ENCODE measurements around the gene CXorf38.

CXorf38 gene, protein sequence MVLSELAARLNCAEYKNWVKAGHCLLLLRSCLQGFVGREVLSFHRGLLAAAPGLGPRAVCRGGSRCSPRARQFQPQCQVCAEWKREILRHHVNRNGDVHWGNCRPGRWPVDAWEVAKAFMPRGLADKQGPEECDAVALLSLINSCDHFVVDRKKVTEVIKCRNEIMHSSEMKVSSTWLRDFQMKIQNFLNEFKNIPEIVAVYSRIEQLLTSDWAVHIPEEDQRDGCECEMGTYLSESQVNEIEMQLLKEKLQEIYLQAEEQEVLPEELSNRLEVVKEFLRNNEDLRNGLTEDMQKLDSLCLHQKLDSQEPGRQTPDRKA

DNA sequence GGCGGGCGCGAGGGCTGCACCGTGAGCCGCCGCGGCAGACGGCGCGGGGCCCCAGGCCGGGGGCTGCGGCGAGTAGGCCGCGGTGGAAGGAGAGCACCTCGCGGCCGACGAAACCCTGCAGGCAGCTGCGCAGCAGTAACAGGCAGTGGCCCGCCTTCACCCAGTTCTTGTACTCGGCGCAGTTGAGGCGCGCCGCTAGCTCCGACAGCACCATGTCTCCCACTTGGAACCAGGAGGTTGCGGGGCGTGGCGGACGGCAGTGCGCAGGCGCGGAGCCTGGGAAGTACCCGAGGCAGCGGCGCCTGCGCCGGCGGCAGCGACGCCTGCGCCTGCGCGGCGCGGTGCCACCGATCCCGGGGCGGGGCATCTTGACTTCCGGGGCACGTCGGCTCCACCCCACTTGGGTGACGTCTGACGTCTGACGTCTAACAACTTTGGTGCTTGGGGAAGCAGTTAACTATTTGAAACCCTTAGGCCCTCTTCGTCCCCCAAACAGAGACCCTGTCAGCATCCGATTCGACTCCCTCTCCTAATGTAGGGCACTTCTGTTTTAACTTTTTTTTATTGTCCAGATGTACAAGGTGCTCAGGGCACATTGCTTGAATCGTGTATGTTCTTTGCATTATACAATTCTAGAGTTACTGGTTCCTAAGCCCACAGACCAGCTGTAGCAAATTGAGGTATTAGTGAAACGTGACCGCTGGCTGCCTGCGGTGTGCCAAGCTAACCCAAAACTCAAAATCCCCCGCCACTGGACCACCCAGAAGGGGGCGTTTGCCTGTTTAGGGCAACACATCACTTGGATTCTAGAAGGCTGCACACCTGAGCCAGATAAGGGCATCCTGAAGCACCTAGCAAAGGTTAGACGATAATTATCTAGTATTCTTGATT lies at the start of gene CXorf38:
CXorf38 (minus strand) TSS at position 255 of the 891 bp plus-strand sequence; CDS start at position 214, 41 bp downstream.
- in situ Hi-C loops (cut with HindIII; ENCODE audit: low sequenced_read_pairs), result no loop called here

DNA sequence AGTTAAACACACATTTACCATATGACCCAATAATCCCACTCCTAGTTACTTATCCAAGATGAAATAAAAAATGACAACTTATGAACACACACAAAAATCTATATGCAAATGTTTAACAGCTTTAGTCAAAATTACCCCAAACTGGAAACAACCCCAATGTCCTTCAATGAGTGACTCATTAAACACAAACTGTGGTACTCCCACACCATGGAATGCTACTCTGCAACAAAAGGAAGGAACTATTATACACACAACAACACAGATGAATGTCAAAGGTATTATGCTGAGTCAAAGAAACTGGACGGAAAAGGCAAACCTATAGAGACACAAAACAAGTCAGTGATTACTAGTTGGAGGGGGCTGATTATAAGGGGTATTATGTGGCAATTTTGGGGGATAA lies 47.4 kb upstream of the CXorf38 start:
- in situ Hi-C loops (cut with HindIII; ENCODE audit: low sequenced_read_pairs), result no loop called here

DNA sequence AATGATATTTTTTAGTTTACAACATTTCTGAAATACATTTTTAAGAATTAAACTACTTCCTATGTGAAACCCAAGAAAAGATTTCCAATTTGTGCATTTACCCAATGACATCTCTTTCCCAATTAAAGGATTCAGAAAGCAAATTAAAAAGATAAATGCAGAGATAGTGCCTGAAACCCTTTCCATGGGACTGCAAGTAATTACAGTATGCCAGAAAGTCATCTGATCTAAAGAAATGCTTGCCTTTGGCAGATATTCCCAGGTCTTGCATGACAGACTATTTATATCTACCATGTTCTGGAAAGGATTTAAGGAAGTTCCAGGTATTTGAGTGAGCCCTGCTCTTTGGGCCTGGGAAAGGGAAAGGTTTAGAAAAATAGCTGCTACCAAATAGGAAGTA lies 41.6 kb upstream of the CXorf38 start:
- in situ Hi-C loops (cut with HindIII; ENCODE audit: low sequenced_read_pairs), result no loop called here

GRCh38 chrX:40687169-40687568 lies 39.8 kb upstream of the CXorf38 start:
- in situ Hi-C loops (cut with HindIII; ENCODE audit: low sequenced_read_pairs), result no loop called here

- in situ Hi-C loops (cut with HindIII; ENCODE audit: low sequenced_read_pairs), result no loop called here
Observed at GRCh38 chrX:40685362-40685918, 38.1 kb upstream of the CXorf38 start.

DNA sequence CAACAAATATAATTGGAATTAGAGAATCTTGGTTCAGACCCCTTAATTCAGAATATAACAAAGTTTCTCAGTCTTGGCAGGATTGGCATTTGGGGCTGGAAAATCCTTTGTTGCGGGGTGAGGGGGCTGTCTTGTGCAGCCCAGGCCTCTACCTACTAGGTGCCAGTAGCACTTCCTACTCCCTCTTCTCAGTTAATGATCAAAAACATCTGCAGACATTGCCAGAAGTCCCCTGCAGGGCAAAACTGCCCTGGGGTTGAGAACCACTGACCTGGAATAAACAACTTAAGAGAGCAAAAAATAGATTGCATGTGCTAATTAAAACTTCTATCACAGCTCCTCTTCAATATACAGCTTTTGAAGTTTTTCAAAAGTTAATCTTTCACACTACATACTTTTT lies 36.7 kb upstream of the CXorf38 start:
- in situ Hi-C loops (cut with HindIII; ENCODE audit: low sequenced_read_pairs), result no loop called here

DNA sequence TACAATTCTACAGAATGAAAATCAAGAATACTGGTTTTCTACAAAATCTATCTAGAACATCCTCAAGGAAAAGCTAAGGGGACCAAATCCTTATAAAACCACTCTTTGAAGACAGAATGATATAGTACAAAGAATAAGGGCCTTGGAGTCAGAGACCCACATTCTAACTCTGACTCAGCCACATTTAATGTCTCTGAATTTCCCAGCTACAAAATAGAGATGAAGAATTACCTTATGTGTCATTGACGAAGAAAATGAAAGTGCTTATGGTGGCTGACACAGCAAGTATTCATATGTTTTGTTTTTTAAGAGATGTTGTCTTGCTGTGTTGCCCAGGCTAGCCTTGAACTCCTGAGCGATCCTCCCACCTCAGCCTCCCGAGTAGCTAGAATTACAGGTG lies 35.9 kb upstream of the CXorf38 start:
- in situ Hi-C loops (cut with HindIII; ENCODE audit: low sequenced_read_pairs), result no loop called here

- in situ Hi-C loops (cut with HindIII; ENCODE audit: low sequenced_read_pairs), result loop anchor here (25.0 kb wide), 1 partner anchor 441 kb away; no protein-coding TSS in a partner anchor
Observed at GRCh38 chrX:40671126-40671525, 23.8 kb upstream of the CXorf38 start.

DNA sequence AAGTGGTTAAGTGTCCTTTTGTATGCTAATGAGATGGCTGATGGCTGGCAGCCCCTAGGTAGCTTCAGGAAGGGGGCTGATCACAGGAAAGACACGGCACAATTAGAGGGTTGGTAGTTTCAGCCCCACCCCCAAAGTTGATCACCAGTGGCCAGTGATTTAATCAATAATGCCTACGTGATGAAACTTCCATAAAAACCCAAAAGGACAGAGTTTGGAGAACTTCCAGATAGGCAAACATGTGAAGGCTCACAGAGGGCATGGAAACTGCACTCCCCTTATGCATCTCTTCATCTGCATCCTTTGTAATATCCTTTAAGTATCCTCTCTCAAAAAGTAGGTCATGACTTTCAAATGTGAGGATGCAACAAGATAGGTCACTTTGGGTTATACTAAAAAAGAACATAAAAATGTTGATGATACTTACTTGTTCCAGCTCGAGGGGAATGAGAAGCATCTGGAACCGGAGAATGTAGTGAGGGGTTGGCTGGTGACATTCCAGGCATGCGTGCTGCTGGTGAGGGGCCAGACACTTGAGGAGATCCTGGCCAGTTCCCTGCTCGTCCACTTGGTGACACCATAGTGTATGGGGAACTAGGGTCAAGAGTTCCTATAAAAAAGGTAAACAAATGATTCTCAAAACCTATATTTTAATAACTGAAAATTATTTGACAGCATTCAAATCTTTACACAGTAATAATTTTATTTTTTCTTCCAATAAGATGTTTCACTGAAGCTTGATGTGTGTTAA lies 16.7 kb upstream of the CXorf38 start:
- in situ Hi-C loops (cut with HindIII; ENCODE audit: low sequenced_read_pairs), result loop anchor here (5.0 to 25.0 kb wide), 3 partner anchors 48 to 448 kb away; no protein-coding TSS in a partner anchor

- in situ Hi-C loops (cut with HindIII; ENCODE audit: low sequenced_read_pairs), result loop anchor here (5.0 to 25.0 kb wide), 3 partner anchors 49 to 449 kb away; no protein-coding TSS in a partner anchor
Observed at GRCh38 chrX:40663078-40663740, 15.8 kb upstream of the CXorf38 start.

DNA sequence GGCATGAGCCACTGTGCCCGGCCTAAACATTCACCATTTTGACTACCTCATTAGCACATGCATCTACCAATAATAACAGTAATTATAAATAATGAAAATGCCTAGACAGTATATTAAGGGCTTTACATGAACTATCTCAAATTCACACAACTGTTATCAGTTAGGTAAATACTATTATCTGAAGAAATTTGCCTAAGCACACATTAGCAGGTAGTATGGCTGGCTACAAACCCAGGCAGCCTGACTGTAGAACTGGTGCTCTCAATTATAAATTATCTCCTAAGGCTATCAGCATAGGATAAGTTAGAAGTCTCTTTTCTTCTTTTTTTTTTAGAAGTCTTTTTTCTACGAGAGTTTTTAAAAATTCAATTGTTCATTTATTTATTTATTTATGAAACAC lies 14.1 kb upstream of the CXorf38 start:
- in situ Hi-C loops (cut with HindIII; ENCODE audit: low sequenced_read_pairs), result loop anchor here (5.0 to 25.0 kb wide), 3 partner anchors 51 to 451 kb away; no protein-coding TSS in a partner anchor

GRCh38 chrX:40660381-40660780 lies 13.0 kb upstream of the CXorf38 start:
- in situ Hi-C loops (cut with HindIII; ENCODE audit: low sequenced_read_pairs), result loop anchor here (5.0 to 25.0 kb wide), 3 partner anchors 52 to 452 kb away; no protein-coding TSS in a partner anchor

DNA sequence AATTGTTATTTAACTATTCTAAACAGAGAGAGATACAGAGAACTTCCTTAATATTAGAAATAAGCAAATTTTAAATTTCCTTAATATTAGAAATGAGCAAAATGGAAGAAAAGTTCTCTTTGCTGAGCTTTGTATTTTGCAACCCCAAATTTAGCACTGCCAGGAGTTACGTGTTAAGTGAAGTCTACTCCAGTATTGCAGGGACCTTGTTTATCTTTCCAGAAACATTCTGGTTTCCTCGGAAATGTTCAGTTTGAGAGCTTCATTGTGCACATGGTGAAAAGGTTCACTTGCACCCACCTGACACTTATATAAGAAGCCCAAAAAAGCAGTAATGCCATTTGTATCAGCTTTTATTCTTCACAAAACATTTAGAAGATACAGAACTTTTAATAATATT lies 6.2 kb upstream of the CXorf38 start:
- in situ Hi-C loops (cut with HindIII; ENCODE audit: low sequenced_read_pairs), result loop anchor here (25.0 kb wide), 1 partner anchor 459 kb away; no protein-coding TSS in a partner anchor

DNA sequence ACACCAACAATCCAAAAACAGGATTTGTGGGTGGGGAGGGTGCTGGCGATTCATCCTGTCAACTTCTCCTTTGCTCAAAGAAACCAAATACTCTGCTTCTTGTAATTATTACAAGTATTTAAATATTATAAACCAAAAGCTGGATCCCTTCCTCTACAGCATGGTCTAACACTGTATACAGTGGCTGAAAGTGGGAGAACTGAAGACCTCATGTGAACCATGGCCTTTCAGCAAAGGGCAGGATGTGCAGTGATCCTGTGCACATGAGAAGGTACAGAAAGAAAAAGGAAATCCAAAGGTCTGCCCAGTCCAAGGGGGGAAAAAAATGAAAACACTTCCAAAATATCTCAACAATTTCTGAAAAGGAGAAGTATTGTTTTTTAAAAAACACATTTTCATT lies 5.3 kb upstream of the CXorf38 start:
- in situ Hi-C loops (cut with HindIII; ENCODE audit: low sequenced_read_pairs), result loop anchor here (25.0 kb wide), 1 partner anchor 460 kb away; no protein-coding TSS in a partner anchor

- in situ Hi-C loops (cut with HindIII; ENCODE audit: low sequenced_read_pairs), result loop anchor here (25.0 kb wide), 1 partner anchor 461 kb away; no protein-coding TSS in a partner anchor
Observed at GRCh38 chrX:40651620-40652223, 4.4 kb upstream of the CXorf38 start.

DNA sequence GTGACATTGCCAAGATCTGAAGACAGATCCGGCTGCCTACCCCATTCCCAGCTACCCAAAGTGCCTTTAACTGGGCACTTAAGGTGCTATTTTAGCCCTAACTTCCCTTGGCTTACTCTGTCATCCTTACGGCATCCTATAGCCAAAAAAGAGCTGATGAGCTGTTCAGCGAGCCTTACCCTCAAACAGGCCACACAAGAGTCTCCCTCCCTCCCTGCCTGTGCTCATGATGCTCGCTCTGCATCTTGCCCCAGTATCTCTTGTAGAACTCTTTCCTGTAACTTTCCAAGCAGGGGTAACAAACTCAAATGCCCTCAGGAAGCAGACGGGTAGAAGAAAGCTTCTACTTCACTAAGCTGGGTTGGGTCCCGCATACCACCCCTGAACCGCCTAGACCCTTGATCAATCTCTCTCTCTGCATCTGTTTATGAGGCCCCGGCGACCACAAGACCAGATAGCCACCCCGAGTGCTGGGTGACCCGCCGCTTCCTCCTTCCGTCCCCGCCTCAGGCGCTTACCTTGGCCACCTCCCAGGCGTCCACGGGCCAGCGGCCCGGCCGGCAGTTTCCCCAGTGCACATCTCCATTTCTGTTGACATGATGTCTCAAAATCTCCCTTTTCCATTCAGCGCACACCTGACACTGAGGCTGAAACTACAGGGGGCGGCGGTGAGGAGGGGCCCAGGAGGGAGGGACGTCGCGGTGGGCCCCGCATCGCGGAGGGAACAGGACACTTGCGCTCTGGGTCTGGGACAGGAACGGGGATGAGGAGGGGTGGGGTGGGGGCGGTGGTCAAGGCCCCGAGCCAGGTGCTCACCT lies 663 bp downstream of the CXorf38 start:
- in situ Hi-C loops (cut with HindIII; ENCODE audit: low sequenced_read_pairs), result no loop called here

DNA sequence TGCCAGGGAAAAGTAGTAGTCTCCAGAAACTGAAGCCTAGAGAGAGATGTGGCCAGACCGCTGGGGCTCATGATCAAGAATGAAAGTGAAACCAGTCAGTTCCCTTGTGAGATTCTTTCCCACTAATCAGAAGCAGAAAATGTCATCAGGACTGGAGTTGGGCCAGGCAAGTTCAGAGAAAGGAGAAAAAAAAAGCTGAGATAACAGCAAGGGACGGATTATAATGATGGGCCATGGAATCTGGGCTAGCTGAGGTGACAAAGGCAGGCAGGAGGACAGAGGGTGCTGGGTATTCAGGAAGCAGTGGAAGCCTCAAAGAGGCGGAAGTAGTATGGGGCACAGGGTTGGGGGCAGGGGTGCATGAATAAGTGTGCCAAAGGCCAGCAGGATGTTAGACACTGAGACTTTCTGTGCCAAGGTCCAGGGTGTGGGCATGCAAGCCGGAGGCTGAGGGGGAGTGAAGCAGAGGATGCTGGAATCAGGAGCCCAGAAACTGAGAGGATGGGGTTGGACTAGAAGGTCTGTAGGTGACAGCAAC lies 2.5 kb downstream of the CXorf38 start:
- in situ Hi-C loops (cut with HindIII; ENCODE audit: low sequenced_read_pairs), result no loop called here

- in situ Hi-C loops (cut with HindIII; ENCODE audit: low sequenced_read_pairs), result no loop called here
Observed at GRCh38 chrX:40644176-40644575, 3.2 kb downstream of the CXorf38 start.
